HG02840 (cell line): ENCODE measurements around the gene ZNF611.
"Not testable (repeated sequence)": the region's sequence is repeated elsewhere in the genome, so short reads cannot be mapped to it uniquely, and the experiment has no call there.

Experiments
- ATAC-seq: cut with Tn5 transposase; IDR thresholded peaks from one replicate; pipeline ENCODE4 v1.9.1; 2021; ENCODE audit warnings: mild to moderate bottlenecking, moderate library complexity, moderate number of reproducible peaks; ENCODE audit not compliant: unreplicated experiment, low FRiP score

The ZNF611 gene

GRCh38 chr19:52687684-52688083 lies 47.2 kb downstream of the ZNF611 start:
- no peak for ATAC-seq

GRCh38 chr19:52685811-52686210 lies 49.0 kb downstream of the ZNF611 start:
- no peak for ATAC-seq

- not testable (repeated sequence) for ATAC-seq
These were observed 53.6 kb downstream of the ZNF611 start for GRCh38 chr19:52681216-52681615.

GRCh38 chr19:52679598-52679997 lies 55.2 kb downstream of the ZNF611 start:
- no peak for ATAC-seq

- ATAC-seq: not testable (repeated sequence)
These were observed 59.6 kb downstream of the ZNF611 start for GRCh38 chr19:52675239-52675638.

- no peak for ATAC-seq
These were observed 61.8 kb downstream of the ZNF611 start for GRCh38 chr19:52673014-52673413.

- ATAC-seq: no peak
These were observed 64.8 kb downstream of the ZNF611 start for GRCh38 chr19:52670046-52670445.

- no peak for ATAC-seq
These were observed 65.3 kb downstream of the ZNF611 start for GRCh38 chr19:52669586-52669985.

- no peak for ATAC-seq
These were observed 66.9 kb downstream of the ZNF611 start for GRCh38 chr19:52667972-52668371.

GRCh38 chr19:52666506-52666905 lies 68.3 kb downstream of the ZNF611 start:
- ATAC-seq: no peak

- no peak for ATAC-seq
These were observed 69.3 kb downstream of the ZNF611 start for GRCh38 chr19:52665529-52665928.

GRCh38 chr19:52665027-52665426 lies 69.8 kb downstream of the ZNF611 start:
- no peak for ATAC-seq

GRCh38 chr19:52664461-52664860 lies 70.4 kb downstream of the ZNF611 start:
- no peak for ATAC-seq

GRCh38 chr19:52662631-52663030 lies 72.2 kb downstream of the ZNF611 start:
- no peak for ATAC-seq

- no peak for ATAC-seq
These were observed 73.9 kb downstream of the ZNF611 start for GRCh38 chr19:52660981-52661380.

GRCh38 chr19:52659013-52659412 lies 75.8 kb downstream of the ZNF611 start:
- ATAC-seq: no peak

GRCh38 chr19:52658595-52658994 lies 76.2 kb downstream of the ZNF611 start:
- no peak for ATAC-seq

- no peak for ATAC-seq
These were observed 81.7 kb downstream of the ZNF611 start for GRCh38 chr19:52653161-52653560.
